Measurements from ENCODE around the gene NLRP3.

DNA sequence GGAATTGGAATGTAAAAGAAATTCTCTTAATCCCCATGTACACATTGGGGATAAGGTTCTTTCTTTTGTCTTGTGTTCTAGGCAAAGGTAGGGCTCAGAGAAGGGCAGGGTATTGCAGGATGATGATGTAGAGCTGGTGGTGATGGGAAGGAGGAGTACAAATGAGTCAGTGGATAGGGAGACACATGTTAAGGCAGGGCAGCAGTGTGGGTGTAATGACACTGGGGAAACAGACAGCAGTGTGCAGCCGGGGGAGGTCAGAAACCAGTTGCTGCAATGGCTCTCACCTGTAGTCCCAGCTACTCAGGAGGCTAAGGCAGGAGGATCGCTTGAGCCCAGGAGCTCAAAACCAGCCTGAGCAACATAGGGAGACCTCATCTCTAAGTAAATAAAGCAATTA, 5.1 kb downstream of the NLRP3 start:
- TF ChIP-seq POLR2A (IDR thresholded peaks at IDR 0.05) = no peak
- TF ChIP-seq, protein P1, sequence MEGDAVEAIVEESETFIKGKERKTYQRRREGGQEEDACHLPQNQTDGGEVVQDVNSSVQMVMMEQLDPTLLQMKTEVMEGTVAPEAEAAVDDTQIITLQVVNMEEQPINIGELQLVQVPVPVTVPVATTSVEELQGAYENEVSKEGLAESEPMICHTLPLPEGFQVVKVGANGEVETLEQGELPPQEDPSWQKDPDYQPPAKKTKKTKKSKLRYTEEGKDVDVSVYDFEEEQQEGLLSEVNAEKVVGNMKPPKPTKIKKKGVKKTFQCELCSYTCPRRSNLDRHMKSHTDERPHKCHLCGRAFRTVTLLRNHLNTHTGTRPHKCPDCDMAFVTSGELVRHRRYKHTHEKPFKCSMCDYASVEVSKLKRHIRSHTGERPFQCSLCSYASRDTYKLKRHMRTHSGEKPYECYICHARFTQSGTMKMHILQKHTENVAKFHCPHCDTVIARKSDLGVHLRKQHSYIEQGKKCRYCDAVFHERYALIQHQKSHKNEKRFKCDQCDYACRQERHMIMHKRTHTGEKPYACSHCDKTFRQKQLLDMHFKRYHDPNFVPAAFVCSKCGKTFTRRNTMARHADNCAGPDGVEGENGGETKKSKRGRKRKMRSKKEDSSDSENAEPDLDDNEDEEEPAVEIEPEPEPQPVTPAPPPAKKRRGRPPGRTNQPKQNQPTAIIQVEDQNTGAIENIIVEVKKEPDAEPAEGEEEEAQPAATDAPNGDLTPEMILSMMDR (IDR thresholded peaks at IDR 0.05) = no peak

Measured in uterus (tissue), 2 donors.